ENCODE results near the gene TMEM150A.
"Not testable (repeated sequence)": the region's sequence is repeated elsewhere in the genome, so short reads cannot be mapped to it uniquely, and the experiment has no call there.

The TMEM150A gene

GRCh38 chr2:85611705-85612587 lies 9.4 kb upstream of the TMEM150A start, which contains the start of gene C2orf68:
TSS of gene C2orf68 (minus strand) at chr2:85612066. CDS start at chr2:85611984, 82 bp downstream.
- DNase-seq = peak; percentile 65

DNA sequence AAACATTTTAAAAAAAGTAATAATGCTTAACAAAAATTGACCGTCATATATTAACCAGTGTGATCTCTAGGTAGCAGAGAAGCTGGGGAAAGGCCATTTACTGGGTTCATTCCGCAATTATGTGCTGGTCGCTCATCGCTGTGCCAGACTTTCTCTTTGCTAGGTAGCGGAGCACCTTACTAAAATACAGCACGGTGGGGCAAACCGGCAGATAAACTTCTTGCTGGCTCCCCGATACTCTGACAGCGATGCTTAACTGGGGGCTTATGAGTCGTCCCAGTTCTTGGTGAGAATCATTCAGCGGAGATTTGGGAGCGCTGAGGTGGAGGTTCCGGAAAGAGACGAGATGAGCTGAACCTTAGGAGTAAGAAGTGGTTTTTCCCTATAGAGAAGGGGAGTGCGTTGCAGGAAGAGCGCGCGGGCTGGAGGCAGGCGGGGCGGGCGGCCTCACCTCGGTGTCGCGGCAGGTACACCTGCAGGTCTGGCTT lies 8.8 kb upstream of the TMEM150A start:
- no peak for DNase-seq

GRCh38 chr2:85607268-85608215 lies 5.0 kb upstream of the TMEM150A start:
- no peak for DNase-seq

DNA sequence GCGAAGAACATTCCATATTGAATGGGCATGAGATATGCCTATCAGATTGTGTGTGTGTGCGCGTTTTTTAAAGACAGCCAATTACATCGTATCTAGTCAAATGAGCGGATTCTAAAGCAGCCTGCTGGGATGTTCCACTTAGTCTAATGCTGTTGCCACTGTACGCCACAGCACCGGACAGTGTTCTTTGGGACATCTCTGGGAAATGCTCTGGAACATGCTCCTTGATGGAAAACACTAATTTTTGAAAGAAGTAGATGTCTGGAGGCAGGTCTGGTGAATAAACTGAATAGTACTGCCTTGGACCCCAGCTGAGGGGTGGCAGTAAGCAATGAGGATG lies 3.6 kb upstream of the TMEM150A start:
- no peak for DNase-seq

DNA sequence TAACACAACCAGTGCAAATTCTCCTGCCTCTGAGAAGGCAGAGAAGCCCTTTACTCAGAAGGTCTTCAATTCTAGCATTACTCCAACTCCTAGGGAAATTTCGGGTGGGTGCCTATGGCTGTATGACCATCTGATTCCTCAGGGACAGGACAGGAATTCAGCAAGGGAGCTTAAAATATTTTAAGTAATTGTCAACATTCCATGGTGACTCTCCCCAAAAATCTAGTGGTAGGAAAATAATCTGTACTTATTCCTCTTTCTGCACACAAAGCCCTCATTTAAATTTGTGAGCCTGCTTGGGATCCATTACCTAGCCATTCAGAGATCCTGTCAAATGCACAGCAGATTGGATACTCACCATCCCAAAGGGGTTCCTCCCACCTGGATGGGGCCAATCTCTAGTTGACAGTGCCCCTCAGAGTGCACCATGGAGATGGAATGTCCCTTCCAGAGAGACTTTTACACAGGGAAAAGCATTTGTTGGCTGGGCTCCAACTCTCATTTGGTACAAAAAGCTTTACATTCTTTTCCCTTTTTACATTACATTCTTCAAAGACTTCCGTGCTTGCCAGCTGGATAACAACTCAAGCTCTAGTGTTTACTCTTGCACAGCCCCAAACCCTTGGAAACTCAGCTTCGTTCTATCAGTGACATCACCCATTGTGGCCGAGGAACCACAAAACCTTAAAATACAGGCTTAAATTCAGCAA lies 3.1 kb upstream of the TMEM150A start:
- no peak for DNase-seq

DNA sequence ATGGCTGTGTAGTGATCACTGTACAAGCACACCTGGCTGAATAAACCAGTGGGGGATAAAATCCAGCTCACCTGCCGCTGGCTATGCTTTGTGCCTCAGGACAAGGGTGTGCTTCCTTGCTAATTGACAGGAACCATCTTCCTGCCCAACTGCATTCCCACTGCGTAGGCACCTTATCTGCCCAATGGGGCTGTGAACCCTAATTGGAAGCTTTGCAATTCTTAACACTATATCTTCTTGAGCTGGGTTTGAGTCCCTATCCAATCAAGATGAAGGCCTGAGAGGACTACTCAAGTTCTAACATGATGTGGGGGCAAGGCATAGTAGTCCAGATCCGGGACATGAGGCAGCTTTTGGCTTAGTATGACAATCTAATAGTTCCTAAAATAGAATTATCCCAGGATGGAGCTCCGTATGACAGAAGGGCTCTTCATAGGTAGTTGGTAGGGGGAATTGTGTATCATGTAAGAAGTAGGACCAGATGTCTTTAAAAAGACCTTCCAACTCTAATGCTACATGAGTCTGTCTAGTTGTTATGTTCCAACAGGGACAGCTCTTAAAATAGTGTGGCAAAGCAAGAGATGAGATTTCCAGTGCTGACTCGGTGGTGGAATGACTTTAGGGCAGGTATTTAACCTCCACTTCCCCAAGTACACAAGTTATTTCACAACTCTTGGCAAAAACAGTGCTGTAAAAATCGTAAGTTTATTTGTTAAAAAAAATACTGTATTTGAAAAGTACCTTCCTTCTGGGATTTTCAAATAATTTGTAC lies 2.3 kb upstream of the TMEM150A start:
- no peak for DNase-seq

DNA sequence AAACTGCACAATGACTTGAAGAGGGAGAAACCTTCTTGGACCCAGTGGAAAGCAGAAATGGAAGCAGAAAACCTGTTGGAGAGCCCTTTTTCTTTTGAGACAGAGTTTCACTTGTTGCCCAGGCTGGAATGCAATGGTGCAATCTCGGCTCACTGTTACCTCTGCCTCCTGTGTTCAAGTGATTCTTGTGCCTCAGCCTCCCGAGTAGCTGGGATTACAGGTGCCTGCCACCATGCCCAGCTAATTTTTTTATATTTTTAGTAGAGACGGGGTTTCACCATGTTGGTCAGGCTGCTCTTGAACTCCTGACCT lies 1.6 kb upstream of the TMEM150A start:
- not testable (repeated sequence) for DNase-seq

DNA sequence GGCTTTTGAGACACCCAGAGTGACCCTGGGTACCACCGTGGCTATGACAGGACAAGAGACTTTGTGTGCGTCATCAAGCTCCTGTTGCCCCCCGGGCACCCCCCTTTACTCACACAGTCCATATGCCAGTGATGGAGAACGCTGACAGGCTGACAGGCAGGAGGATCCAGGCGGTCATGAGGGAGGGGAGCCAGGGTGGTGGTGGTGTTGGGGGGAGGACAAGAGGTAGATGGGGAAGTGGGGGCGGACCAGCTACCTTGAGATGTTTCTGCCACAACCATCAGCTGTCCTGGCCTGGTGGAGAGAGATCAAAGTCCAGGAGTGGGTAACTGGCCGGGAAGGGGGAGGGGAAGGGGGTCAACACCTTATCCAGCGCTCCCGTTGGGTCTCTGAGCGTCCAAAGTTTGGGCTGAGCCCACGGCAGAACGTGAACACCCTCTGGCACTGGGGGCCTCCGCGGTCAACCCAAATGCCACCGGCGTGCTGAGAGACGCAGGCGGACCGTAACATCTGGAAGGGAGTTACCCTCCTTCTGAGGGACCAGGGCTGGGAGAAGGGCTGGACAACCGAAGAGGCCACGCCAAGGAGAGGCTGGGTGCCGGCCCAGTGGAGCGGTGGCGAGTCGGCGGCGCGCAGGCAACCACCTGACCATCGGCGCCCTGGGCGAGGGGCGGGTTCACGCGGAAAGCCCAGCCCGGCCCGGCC lies 575 bp downstream of the TMEM150A start:
- no peak for DNase-seq

- no peak for DNase-seq
Measured at GRCh38 chr2:85600951-85601770, 1.3 kb downstream of the TMEM150A start.

- DNase-seq = no peak
Measured at GRCh38 chr2:85600235-85600575, 2.3 kb downstream of the TMEM150A start.

- DNase-seq = no peak
Measured at GRCh38 chr2:85599468-85600234, 2.8 kb downstream of the TMEM150A start.

GRCh38 chr2:85598594-85599340 lies 3.7 kb downstream of the TMEM150A start:
- DNase-seq = no peak

GRCh38 chr2:85597241-85597640 lies 5.3 kb downstream of the TMEM150A start:
- DNase-seq = no peak

DNA sequence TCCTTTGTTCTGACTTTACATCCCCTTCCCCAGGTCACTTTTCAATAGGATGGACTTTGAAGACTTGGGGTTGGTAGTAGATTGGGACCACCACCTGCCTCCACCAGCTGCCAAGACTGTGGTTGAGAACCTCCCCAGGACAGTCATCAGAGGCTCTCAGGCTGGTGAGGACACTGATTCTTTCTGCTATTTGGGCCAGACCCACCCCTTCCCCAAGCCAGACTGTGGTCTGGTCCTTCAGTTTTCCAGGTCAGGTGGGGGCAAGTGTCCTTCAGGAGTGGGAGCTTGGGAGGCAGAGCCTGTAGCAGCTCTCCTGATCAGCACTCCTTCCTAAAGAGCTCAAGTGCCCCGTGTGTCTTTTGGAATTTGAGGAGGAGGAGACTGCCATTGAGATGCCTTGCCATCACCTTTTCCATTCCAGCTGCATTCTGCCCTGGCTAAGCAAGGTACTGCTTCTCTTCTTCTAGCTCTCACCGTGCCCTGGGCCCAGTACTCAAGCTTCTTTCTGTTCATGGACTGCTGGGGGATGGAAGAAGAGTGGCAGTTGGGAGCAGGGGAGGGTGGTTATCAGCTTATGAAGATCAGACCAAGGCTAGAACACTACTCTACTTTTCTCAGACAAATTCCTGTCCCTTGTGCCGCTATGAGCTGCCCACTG lies 5.9 kb downstream of the TMEM150A start:
- no peak for DNase-seq

DNA sequence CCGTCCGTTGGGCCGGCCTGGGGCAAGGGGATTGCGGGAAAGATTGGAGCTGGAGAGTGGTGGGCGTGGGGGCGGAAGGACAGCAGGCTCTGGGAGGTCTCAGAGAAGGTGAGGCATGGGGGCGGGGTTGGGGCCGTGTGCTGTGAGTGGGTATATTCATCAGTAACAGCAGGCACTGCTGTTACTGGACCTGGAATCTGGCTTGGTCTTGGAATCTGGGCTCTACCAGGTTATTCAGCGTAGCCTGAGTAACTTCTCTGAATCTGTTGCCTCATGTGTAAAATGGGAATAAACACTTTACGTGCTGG lies 6.5 kb downstream of the TMEM150A start:
- no peak for DNase-seq

GRCh38 chr2:85595301-85596025 lies 7.0 kb downstream of the TMEM150A start, which contains the start of gene RNF181:
TSS of gene RNF181 (plus strand) at chr2:85595745. CDS start at chr2:85595764, 19 bp downstream.
- DNase-seq = peak; percentile 94

DNA sequence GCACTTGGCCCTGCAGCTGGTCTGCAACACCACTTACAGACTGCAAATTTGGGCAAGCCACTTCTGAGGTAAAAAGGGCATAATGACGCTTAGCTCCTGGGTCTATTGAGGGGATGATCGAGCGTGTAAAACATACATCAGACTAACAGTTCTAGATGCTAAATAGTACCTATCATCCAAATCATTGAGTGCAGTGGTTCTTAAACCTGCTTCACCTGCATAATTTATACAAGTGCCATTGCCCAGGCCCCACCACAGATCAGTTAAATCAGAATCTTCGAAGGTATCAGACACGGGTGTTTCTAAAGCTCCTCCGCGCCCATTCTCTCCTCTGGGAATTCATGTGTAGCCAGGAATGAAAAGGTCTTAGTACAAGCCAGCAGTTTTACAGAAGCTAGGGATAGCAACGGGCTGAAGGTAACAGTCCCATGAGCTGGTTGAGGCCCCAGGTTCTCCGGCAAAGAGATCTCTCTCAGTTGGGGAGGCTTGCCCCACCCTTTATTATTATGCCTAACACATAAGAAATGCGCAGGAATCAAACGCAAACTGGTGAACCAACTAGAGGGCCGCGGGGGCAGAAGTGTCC lies 7.7 kb downstream of the TMEM150A start:
- DNase-seq = no peak

GRCh38 chr2:85593023-85593422 lies 9.5 kb downstream of the TMEM150A start:
- no peak for DNase-seq

All from NCI-H1092 (cell line).